ENCODE data around the gene SART3.

Gene SART3

GRCh38 chr12:108560752-108561719, at the start of gene SART3:
SART3 (minus strand) TSS chr12:108561173; CDS start chr12:108561154, 19 bp downstream.
- DNase-seq (ENCODE audit: low read depth) = peak; percentile 68

- DNase-seq (ENCODE audit: low read depth) = no peak
Observed at GRCh38 chr12:108610336-108610815, 49.4 kb upstream of the SART3 start.

GRCh38 chr12:108609537-108610335, 48.8 kb upstream of the SART3 start:
- no peak for DNase-seq (ENCODE audit: low read depth)

- DNase-seq (ENCODE audit: low read depth) = no peak
Observed at GRCh38 chr12:108608616-108609015, 47.6 kb upstream of the SART3 start.

GRCh38 chr12:108607981-108608600, 47.1 kb upstream of the SART3 start:
- no peak for DNase-seq (ENCODE audit: low read depth)

GRCh38 chr12:108606492-108606891, 45.5 kb upstream of the SART3 start:
- no peak for DNase-seq (ENCODE audit: low read depth)

GRCh38 chr12:108605690-108606406, 44.9 kb upstream of the SART3 start:
- no peak for DNase-seq (ENCODE audit: low read depth)

GRCh38 chr12:108605000-108605689, 44.2 kb upstream of the SART3 start:
- no peak for DNase-seq (ENCODE audit: low read depth)

- DNase-seq (ENCODE audit: low read depth) = no peak
Observed at GRCh38 chr12:108604208-108604941, 43.4 kb upstream of the SART3 start.

GRCh38 chr12:108603743-108604142, 42.8 kb upstream of the SART3 start:
- no peak for DNase-seq (ENCODE audit: low read depth)

- DNase-seq (ENCODE audit: low read depth) = no peak
Observed at GRCh38 chr12:108602976-108603704, 42.2 kb upstream of the SART3 start.

GRCh38 chr12:108602209-108602705, 41.3 kb upstream of the SART3 start:
- DNase-seq (ENCODE audit: low read depth) = no peak

GRCh38 chr12:108600702-108601007, 39.7 kb upstream of the SART3 start:
- no peak for DNase-seq (ENCODE audit: low read depth)

- DNase-seq (ENCODE audit: low read depth) = no peak
Observed at GRCh38 chr12:108599948-108600701, 39.2 kb upstream of the SART3 start.

GRCh38 chr12:108599541-108599940, 38.6 kb upstream of the SART3 start:
- no peak for DNase-seq (ENCODE audit: low read depth)

GRCh38 chr12:108598553-108599250, 37.7 kb upstream of the SART3 start:
- DNase-seq (ENCODE audit: low read depth) = no peak

- DNase-seq (ENCODE audit: low read depth) = no peak
Observed at GRCh38 chr12:108597559-108598471, 36.8 kb upstream of the SART3 start, which contains the start of gene TMEM119. TMEM119 (minus strand) TSS chr12:108598084; CDS start chr12:108592383, 5,701 bp downstream.

Data from stimulated activated CD4-positive, alpha-beta T cell treated with anti-CD3 and anti-CD28 coated beads, Interleukin-2, amount 100 ng/mL, for 4 hours (primary cell).